Loucy (cell line): Measurements from ENCODE around the gene MYCN.

Experiments used
- H2AFZ ChIP-seq: fragments of 200-600 bp; sonication (generic); 2 replicates; pipeline ENCODE4 v1.6.0; 2016; ENCODE audit warnings: antibody characterized with exemption, mild to moderate bottlenecking, low read length, moderate library complexity
- H3F3A ChIP-seq: fragments of 200-600 bp; 2 replicates; pipeline ENCODE4 v1.6.0; 2016; ENCODE audit warnings: antibody characterized with exemption, low read depth, mild to moderate bottlenecking
- H3K27me3 ChIP-seq: fragments of 200-600 bp; sonication (generic); 2 replicates; pipeline ENCODE4 v1.6.1; 2014; ENCODE audit warnings: low read length, mild to moderate bottlenecking; ENCODE audit not compliant: insufficient read depth, poor library complexity, severe bottlenecking
- H3K36me3 ChIP-seq: fragments of 200-600 bp; sonication (generic); 2 replicates; pipeline ENCODE4 v1.6.1; 2016; ENCODE audit warnings: low read length; ENCODE audit not compliant: insufficient read depth
- H3K4me1 ChIP-seq: fragments of 200-600 bp; sonication (generic); 2 replicates; pipeline ENCODE4 v1.5.1; 2014; ENCODE audit warnings: low read length, mild to moderate bottlenecking; ENCODE audit not compliant: insufficient read depth, poor library complexity, severe bottlenecking
- H3K4me2 ChIP-seq: fragments of 200-600 bp; sonication (generic); 2 replicates; pipeline ENCODE4 v1.6.0; 2014; ENCODE audit warnings: antibody characterized with exemption, low read length, low read depth, mild to moderate bottlenecking; ENCODE audit not compliant: poor library complexity, severe bottlenecking
- H3K4me3 ChIP-seq: fragments of 200-600 bp; sonication (generic); 2 replicates; pipeline ENCODE4 v1.5.1; 2014; ENCODE audit warnings: low read length, mild to moderate bottlenecking, mixed read lengths; ENCODE audit not compliant: poor library complexity, severe bottlenecking
- H3K79me2 ChIP-seq: fragments of 200-600 bp; sonication (generic); 2 replicates; pipeline ENCODE4 v1.6.1; 2014; ENCODE audit warnings: low read length; ENCODE audit not compliant: insufficient read depth
- H3K9ac ChIP-seq: fragments of 200-600 bp; sonication (generic); 2 replicates; pipeline ENCODE4 v1.6.0; 2014; ENCODE audit warnings: mild to moderate bottlenecking, low read depth, low read length, moderate library complexity; ENCODE audit not compliant: poor library complexity, severe bottlenecking
- H3K9me2 ChIP-seq: fragments of 200-600 bp; sonication (generic); replicated peaks from 2 replicates; pipeline ENCODE4 v1.6.1; 2016; ENCODE audit warnings: low read depth, low read length, mixed read lengths
- H3K9me3 ChIP-seq: fragments of 200-600 bp; sonication (generic); 2 replicates; pipeline ENCODE4 v1.6.1; 2014; ENCODE audit warnings: mild to moderate bottlenecking, antibody characterized with exemption, low read length, low read depth; ENCODE audit not compliant: insufficient read depth
- H4K20me1 ChIP-seq: fragments of 200-600 bp; sonication (generic); 2 replicates; pipeline ENCODE4 v1.6.0; 2014; ENCODE audit warnings: antibody characterized with exemption, low read length, mild to moderate bottlenecking; ENCODE audit not compliant: insufficient read depth, poor library complexity, severe bottlenecking
- CTCF ChIP-seq: fragments of 200-600 bp; sonication (generic); conservative IDR thresholded peaks from 2 replicates; pipeline ENCODE4 v1.5.1; 2014; ENCODE audit warnings: mild to moderate bottlenecking, antibody characterized with exemption, low read length
- EZH2phosphoT487 ChIP-seq: fragments of 200-600 bp; IDR thresholded peaks from 2 replicates; pipeline ENCODE4 v1.6.1; 2018; ENCODE audit warnings: antibody characterized with exemption, mild to moderate bottlenecking, moderate library complexity, borderline replicate concordance

The MYCN gene

DNA sequence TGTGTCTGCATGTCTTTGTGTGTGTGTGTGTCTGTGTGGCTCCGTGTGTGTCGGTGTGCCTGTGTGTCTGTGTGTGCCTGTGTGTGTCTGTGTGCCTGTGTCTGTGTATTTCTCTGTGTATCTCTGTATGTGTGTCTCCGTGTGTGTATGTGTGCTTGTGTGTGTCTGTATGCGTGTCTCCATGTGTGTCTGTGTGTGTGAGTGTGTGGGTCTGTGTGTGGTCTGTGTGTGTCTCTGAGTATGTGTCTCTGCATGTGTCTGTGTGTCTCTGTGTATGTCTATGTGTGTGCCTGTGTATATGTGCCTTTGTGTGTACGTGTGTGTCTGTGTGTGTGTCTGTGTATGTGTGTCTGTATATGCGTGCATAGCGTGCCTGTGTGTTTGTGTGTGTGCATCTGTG is 45.2 kb downstream of the MYCN start:
- Histone ChIP-seq H3F3A (no peaks in the 10 kb centered on the region), H3K9me2 (no peaks in the 10 kb centered on the region), H3K79me2 (no peaks in the 10 kb centered on the region), H3K27me3 (no peaks in the 10 kb centered on the region), H3K9me3 (no peaks in the 10 kb centered on the region), H3K9ac (no peak overlapping the region), H4K20me1 (no peaks in the 10 kb centered on the region), H3K4me2 (no peak overlapping the region), H3K4me3 (no peak overlapping the region), H3K36me3 (no peaks in the 10 kb centered on the region), H2AFZ (no peak overlapping the region), H3K4me1 (peaks cover 27% of the 10 kb centered on the region)
- TF ChIP-seq EZH2phosphoT487 (no peak), CTCF (no peak)

- TF ChIP-seq EZH2phosphoT487 (no peak), CTCF (no peak)
- H3K9ac ChIP-seq = no peak overlapping the region
- H3K9me3 ChIP-seq = no peaks in the 10 kb centered on the region
- H3K4me2 ChIP-seq = no peak overlapping the region
- H3K4me3 ChIP-seq = no peak overlapping the region
- H3K36me3 ChIP-seq = no peaks in the 10 kb centered on the region
- no peaks in the 10 kb centered on the region for H4K20me1 ChIP-seq
- no peaks in the 10 kb centered on the region for H3F3A ChIP-seq
- no peaks in the 10 kb centered on the region for H3K27me3 ChIP-seq
- no peak overlapping the region for H2AFZ ChIP-seq
- no peaks in the 10 kb centered on the region for H3K79me2 ChIP-seq
- no peaks in the 10 kb centered on the region for H3K9me2 ChIP-seq
- peaks cover 27% of the 10 kb centered on the region for H3K4me1 ChIP-seq
These were observed 45.8 kb downstream of the MYCN start for GRCh38 chr2:15986068-15986560.

DNA sequence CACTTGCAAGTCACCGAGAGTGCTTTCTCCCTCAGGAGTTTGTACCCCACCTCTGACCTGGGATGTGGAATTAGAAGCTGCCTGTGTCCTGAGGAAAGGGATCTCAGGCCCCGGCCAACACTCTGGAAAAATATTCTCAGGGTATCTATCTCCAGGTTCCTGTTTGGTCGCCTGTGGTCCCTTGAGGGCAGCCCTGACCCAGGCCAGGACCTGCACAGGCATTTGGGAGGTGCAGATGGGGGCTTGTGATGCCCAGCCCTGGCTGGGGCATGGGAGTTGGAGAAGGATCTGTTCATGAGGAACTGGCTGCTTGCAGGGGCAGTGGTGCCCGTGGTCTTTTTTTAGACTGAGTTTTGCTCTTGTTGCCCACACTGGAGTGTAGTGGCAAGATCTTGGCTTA is 46.3 kb downstream of the MYCN start:
- no peaks in the 10 kb centered on the region for H3F3A ChIP-seq
- no peak overlapping the region for H2AFZ ChIP-seq
- H3K79me2 ChIP-seq = no peaks in the 10 kb centered on the region
- peaks cover 25% of the 10 kb centered on the region for H3K4me1 ChIP-seq
- no peak overlapping the region for H3K9ac ChIP-seq
- H3K36me3 ChIP-seq = no peaks in the 10 kb centered on the region
- H3K4me2 ChIP-seq = no peak overlapping the region
- no peaks in the 10 kb centered on the region for H3K9me3 ChIP-seq
- no peak overlapping the region for H3K4me3 ChIP-seq
- no peaks in the 10 kb centered on the region for H3K9me2 ChIP-seq
- H3K27me3 ChIP-seq = no peaks in the 10 kb centered on the region
- TF ChIP-seq EZH2phosphoT487 (no peak), CTCF (no peak)
- H4K20me1 ChIP-seq = no peaks in the 10 kb centered on the region
